HG02610 (cell line): Measurements from ENCODE around the gene PPP1R18.
"Not testable (repeated sequence)": the region's sequence is repeated elsewhere in the genome, so short reads cannot be mapped to it uniquely, and the experiment has no call there.

Source experiments
- ATAC-seq: cut with Tn5 transposase; IDR thresholded peaks from one replicate; pipeline ENCODE4 v1.9.1; 2021; ENCODE audit warnings: mild to moderate bottlenecking, moderate library complexity; ENCODE audit not compliant: unreplicated experiment

PPP1R18 gene

DNA sequence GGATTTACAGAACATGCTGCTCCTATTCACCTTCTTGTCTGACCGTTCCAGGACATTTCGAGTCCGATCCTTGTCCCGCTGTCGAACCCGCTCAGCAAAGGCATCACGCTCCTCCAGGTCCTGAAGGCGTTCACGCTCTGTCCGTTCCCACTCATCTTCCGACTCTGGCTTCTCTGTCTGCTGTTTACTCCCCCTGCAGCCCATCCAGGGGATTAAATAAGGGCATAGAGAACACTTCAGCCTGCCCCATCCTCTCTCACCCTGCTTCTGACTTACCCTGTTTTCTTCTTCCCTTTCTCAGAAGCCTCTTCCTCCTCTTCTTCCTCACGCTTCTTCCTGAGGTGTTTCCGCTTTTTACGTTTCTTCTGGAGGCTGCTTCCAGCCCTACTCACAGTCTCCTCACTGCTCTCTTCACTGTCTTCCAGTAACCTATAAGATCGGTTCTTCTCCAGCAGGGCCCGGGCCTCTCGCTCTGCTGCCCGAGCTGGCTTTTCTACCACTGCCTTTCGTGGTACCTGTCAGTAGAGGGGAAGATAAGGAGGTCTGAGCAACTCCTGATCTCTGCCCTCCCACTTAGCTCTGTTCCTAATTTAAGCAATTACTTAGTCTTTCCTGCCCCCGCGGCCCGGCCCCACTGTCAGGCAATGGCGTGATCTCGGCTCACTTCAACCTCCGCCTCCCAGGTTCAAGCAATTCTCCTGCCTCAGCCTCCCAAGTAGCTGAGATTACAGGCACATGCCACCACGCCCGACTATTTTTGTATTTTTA is 15.5 kb downstream of the PPP1R18 start:
- ATAC-seq = no peak

DNA sequence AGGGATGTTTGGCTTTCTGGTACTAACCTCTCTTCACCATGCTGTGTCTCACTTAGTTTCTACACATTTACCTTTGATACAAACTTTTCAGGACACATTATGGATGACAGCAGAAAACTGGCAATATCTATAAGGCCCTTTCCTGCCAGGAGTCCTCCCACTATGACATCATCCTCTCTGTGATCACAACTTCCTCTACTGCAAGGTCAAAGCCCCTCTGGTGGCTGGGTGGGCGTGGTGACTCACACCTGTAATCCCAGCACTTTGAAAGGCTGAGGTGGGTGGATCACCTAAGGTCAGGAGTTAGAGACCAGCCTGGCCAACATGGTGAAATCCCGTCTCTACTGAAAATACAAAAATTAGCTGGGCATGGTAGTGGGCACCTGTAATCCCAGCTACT is 20.1 kb downstream of the PPP1R18 start:
- ATAC-seq = not testable (repeated sequence)

- ATAC-seq = no peak
Observed at GRCh38 chr6:30664994-30665767, 21.3 kb downstream of the PPP1R18 start.

- ATAC-seq = not testable (repeated sequence)
Observed at GRCh38 chr6:30657922-30658321, 28.5 kb downstream of the PPP1R18 start.

DNA sequence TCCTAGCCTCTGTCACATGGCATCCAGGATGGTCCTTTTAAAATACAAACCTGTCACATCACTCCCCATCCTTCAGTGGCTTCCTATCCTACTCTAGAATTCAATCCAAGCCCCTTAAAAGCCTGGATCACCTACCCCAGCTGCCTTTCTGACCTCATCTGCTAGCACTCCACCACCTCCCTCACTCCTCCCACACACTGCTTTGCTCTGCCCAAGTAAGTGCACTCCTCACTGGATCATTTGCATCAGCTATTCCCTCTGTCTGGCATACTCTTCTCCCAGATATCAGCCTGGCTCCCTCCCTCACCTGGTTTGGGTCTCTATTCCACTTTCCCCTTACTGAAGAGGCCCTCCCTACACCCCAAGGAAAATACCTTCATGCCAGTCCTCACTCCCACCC is 29.0 kb downstream of the PPP1R18 start:
- ATAC-seq = no peak

DNA sequence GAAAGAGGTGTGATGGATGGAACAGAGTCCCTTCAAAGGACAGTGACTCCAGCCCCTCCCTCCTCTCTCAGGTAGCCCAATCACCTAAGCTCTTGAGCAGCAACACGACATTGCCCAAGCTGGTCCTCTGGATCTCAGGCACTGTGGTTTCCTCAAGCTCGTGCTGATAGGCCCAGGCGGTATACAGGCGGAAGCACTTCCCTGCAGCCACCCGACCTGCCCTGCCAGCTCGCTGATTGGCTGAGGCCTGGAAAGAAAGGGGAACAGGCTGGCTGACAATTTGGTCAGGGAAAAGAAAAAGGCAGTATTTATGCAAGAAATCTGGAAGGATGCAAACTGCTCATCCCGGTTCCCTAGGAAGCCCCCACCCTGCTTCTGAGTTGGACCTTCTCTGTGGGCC is 29.9 kb downstream of the PPP1R18 start:
- ATAC-seq = no peak

DNA sequence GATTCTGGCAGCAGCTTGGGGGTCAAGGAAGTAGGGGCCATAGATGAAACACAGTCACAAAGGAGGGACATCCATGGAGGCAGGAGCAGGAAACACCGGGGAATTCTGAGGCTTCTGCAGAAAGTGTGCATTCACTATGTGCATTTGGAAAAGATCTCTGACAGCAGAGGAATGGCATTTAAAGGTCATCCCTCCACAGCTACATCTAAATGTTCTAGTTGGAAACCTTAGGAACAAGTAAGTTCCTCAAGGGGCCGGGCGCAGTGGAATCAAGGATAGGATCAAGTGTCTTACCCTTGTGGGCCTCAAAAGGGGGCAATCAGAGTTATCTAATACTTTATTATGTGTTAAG is 30.7 kb downstream of the PPP1R18 start:
- no peak for ATAC-seq

DNA sequence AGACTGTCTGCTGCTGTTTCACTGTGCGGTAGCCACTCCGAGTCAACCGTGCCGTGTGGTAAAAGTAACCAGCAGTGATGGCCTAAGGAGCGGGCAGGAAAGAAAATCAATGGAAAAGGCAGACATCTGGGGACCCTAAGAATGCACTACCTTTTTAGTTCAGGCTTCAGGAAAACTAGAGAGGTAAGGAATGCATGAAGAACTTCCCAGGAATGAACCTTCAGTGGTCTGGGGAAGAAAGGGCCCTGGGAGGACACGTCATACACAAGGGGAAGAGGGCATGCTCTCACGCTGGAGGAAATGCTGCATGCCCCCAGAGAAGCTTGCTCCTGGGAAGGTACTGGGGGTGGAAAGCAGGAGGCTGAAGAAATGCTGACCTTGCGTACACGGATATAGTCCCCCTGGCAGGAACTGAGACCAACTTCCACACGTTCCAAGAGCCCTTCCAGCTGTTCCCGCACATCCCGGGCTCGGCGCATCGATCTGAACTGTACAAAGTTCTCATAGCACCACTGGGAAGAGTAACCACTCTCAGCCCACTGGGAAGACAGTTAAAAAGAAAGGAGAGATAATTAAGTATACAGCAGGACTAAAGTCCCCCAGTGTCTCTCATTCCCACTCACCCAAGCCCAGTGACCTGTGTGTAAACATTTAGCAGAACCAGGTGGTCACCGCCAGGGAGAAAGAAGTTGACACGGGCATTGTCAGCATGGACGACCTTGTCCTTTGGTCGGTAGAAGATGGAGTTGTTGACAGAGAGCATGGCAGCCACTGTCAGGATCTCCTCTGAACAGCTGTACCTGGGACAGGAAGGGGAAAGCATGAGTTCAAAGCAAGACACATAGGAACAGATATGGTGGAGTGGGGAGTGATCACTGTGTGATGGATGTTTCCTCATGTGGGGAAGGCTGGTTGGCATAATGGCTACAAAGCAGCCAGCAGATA is 31.4 kb downstream of the PPP1R18 start:
- no peak for ATAC-seq

DNA sequence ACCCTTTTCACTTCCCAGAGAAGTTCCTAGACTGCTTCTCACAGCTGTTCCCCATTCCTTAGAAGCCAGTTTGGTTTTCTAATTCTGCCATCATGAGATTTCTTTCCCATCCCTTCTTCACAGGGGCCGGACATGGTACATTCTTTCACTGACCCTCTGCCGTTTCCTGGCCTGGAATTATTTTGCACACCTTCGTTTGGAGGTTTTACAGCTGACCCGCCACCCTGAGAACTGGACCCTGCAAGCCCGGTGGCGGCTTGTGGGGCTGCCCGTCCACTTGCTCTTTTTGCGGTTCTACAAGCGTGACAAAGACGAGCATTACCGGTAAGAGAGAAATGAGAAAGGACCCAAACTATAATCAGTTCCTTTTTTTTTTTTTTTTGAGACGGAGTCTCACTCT is 35.3 kb downstream of the PPP1R18 start:
- ATAC-seq = no peak

DNA sequence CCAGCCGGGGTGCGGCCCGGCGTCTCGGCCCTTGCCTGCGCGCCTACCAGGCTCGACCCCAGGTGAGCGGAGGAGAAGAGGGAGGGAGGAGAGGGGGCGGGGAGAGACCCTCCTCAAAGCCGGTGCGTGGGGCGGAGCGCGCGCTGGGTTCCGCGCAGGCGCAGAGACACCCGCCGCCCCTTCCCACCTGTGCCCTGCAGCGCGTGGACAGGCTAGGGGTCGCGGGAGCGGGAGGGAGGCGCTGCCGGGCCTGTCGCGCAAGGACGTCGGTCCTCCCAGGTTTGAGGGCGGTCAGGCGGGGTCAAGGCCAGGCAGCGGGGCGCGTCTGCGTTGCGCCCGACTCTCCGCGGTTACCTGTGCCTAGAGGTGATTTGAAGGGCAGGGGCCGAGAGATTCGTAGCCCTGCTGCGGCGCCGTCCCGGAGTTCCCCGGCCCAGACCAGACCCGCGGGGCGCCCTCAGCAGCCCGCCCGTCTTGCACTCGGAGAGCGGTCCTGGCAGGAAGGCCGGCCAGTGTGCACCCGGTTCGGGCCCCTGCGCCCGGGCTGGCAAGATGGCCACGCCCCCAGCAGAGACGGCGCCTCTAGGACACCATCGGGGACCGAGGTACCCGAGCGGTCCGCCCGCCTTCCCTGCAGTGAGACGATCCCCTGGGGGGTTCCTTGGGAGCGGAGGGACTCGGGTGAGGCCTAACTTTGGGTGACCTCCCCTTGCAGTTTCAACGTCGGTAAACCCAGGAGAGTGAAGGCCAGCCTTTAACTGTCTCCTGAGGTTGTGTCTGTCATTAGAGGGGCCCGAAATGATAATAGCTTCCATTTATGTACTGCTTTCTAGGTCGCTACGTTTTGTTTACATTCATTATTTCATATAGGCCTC is 39.0 kb downstream of the PPP1R18 start:
- ATAC-seq = peak; percentile 54

- ATAC-seq = peak; percentile 61
Observed at GRCh38 chr6:30646450-30647241, 39.8 kb downstream of the PPP1R18 start, which contains the start of gene C6orf136. Gene C6orf136 (plus strand): TSS chr6:30647133. CDS start chr6:30647232, 99 bp downstream.

DNA sequence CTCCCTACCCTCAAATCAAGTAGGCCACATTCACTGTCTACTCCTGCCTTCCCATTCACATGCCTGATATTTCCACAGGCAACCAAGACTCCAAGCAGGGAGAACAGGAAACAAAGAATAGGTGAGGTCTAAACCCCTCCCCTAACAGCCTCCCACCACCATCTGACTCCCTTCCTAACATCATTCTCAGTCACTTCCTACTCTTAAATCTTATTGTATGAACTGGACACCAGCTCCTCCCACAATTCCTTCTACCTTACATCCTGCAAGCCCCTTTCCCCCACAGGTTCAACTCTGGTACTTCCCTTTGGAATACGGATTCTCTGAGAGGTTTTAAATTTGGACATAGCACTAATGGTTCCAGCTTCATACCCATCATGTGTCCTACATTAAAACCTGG is 40.5 kb downstream of the PPP1R18 start:
- ATAC-seq = no peak

DNA sequence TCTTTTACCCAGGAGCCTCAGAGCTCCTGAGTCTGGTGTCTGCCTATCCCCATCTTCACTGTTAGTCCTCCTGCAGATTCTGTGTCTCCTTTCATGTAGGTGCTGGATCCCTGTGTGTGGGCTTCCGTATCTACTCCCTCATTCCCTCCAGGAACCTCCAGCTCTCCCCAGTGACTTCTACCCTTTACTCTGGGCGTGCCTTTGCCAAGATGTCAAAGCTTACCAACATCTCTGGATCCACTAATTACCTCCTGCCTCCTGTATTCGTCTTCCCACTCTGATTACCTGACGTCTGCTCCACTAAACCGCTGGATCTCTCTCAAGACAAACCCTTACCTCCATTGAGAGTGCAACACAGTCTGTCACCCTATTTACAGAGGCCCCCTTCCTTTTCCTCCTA is 41.7 kb downstream of the PPP1R18 start:
- no peak for ATAC-seq

DNA sequence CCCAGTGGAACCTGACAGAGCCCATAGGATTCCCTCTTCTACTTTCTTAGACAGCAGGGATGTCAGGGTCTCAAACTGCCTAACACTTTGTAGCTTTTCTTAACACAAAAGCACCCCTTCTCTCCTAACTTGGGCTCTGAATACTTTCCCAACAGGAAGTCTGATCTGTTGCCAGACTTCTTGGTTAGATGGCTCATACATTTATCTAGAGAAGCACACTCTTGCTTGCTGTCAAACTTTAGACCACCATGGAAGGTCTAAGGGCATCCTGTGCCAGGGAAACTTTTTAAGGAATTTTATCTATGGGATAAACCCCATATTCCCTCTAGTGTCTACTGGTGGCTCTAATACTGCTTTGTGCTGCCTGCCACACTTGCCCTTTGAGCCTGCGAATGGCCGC is 42.8 kb downstream of the PPP1R18 start:
- ATAC-seq = no peak

DNA sequence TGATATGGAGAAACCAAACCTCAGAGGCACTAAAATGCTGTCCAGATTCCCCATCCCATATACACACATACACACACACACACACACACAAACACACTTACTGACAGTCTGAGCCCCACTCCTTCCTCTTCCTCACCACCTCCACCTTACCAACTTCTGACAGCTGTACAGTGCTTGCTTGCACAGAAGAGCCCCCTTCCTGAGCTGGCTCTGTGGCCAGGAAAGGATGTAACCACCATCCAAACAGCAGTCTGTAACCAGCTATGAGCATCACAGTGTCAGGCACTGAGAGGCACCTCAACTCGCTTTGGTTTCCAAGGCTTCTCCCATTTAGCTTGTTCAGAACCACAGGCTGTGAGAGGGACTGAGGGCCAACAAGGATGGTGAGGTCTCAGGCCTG is 45.4 kb downstream of the PPP1R18 start:
- no peak for ATAC-seq

GRCh38 chr6:30640481-30640880 is 46.0 kb downstream of the PPP1R18 start:
- no peak for ATAC-seq

GRCh38 chr6:30635834-30636233 is 50.6 kb downstream of the PPP1R18 start:
- no peak for ATAC-seq

DNA sequence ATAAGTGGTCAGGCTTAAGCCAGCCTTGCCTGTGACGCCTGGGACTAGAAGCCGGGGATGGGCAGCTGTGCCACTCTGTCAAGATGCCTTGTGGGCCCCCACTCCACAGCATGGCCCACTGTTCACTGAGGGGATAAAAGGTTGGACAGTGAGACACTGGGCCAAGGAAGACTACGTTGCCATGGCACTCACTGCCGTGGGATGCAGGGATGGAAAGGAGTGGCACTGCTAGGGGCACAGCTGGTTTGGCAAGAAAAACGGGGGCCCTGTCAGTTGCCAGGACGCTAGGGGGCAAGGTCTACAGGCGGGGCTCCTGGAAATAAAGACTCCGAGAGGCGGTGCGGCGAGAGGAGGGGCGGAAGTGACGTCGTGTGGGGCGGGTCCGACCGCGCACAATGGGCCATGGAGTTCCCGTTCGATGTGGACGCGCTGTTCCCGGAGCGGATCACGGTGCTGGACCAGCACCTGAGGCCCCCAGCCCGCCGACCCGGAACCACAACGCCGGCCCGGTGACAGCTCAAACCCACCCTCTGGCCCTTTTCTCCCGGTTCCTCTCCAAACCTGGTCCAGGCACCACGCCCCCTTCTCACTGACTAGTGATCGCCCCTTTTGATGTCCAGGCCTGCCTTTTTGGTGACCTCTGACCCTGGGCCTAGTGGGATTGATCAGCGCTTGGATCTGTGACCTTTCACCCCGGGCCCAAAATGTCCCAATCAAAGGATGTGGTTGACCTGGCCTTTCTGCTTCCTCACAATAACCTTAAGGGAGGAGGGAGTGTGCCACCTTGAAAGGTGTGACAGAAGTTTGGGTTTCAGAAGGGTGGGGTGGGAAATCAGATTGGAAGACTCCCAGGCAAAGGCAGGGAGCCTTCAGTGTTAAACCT is 59.7 kb downstream of the PPP1R18 start, which contains the start of gene ATAT1:
Gene ATAT1, plus strand, starts transcription at position 391 of the 883 bp plus-strand sequence.
- peak; percentile 94 for ATAC-seq
